ENCODE data around the gene SMARCB1.

- no peak for TF ChIP-seq CTCF (IDR thresholded peaks at IDR 0.05)
- TF ChIP-seq POLR2A (IDR thresholded peaks at IDR 0.05), result no peak
Observed at GRCh38 chr22:23804781-23805291, 18.1 kb downstream of the SMARCB1 start.
